Adrenal gland (tissue), 12 donors: Measurements from ENCODE around the gene CERS4. TPM values are rescaled to one million over a fixed set of nuclear protein-coding genes. Genes with fewer than 3 reads are reported as not detected.

ENCODE experiments used
- DNase-seq, 7 donors: peaks; one replicate each; pipeline ENCODE4 v3.0.0-alpha.2; 2019 to 2020
- H3K27ac ChIP-seq, 5 donors: fragments of 200-600 bp; sonication (generic) in 4 of 5; 1 replicate in 3 of 5; 2 replicates in 2 of 5; pipeline versions ENCODE4 v1.5.1 to v1.8.0; 2016 to 2020; ENCODE audit warnings: mild to moderate bottlenecking in 1 of 5
- H3K27me3 ChIP-seq: fragments of 200-600 bp; 2 replicates; pipeline ENCODE4 v1.8.0; 2021
- H3K36me3 ChIP-seq, 2 donors: fragments of 200-600 bp; replicated peaks in 1 of 2; 1 replicate in 1 of 2; 2 replicates in 1 of 2; pipeline versions ENCODE4 v1.5.1 to v1.8.0; 2018 to 2022
- H3K4me1 ChIP-seq, 2 donors: fragments of 200-600 bp; replicated peaks in 1 of 2; 1 replicate in 1 of 2; 2 replicates in 1 of 2; pipeline versions ENCODE4 v1.5.1 to v1.8.0; 2018 to 2021
- H3K4me3 ChIP-seq, 4 donors: fragments of 200-600 bp; sonication (generic) in 3 of 4; one replicate each; pipeline ENCODE4 v1.5.1; 2016 to 2018
- H3K9me3 ChIP-seq, 3 donors: fragments of 200-600 bp; sonication (generic) in 1 of 3; replicated peaks in 1 of 3; 1 replicate in 2 of 3; 2 replicates in 1 of 3; pipeline versions ENCODE4 v1.5.1 to v1.8.0; 2016 to 2021
- CTCF ChIP-seq, 6 experiments: fragments of 450-650 bp in 4 of 6; fragments of 200-600 bp in 2 of 6; sonication (generic) in 1 of 6; IDR thresholded peaks; 1 replicate in 5 of 6; 2 replicates in 1 of 6; pipeline versions ENCODE4 v1.5.1 to v1.8.0; 2016 to 2021; ENCODE audit warnings: antibody characterized with exemption in 6 of 6, mild to moderate bottlenecking in 2 of 6, moderate library complexity in 1 of 6
- POLR2A ChIP-seq, 2 donors: fragments of 450-650 bp; IDR thresholded peaks; one replicate each; pipeline ENCODE4 v1.6.1; 2017; ENCODE audit warnings: antibody characterized with exemption in 2 of 2, mild to moderate bottlenecking in 2 of 2, moderate library complexity in 1 of 2
- WGBS, 4 donors: extraction: QIAGEN DNeasy Blood & Tissue Kit in 2 of 4; methylation state at CpG; one replicate each; pipeline versions ENCODE4 v1.1.5 to v1.1.7; 2013 to 2017; 5-methylcytosine and 5-hydroxymethylcytosine counted together
- intact Hi-C, 2 donors: fragments of 100-400 bp; cut with DNase I; formaldehyde crosslinking; loops; one replicate each; pipeline versions ENCODE4 v1.14.1 to v1.15.0; 2022 to 2023
- polyA plus RNA-seq, 3 donors: library from polyadenylated mRNA; stranded (reverse); fragments of 200-250 nt in 2 of 3; fragments of 350-450 nt in 1 of 3; fragmentation: Illumina TruSeq in 1 of 3; extraction: RNeasy Lipid Tissue Mini Kit (QIAGEN cat#74804) in 1 of 3; gene quantifications; one replicate each; pipeline ENCODE4 v1.2.3, GENCODE V29; 2013 to 2014
- total RNA-seq, 9 donors: library from RNA; depleted of rRNA in 4 of 9; stranded (reverse); fragments of >200 nt in 4 of 9; fragments of 120-200 nt in 1 of 9; fragmentation: NEBNext Ultra II Directional in 1 of 9; extraction: Animal tissue kit (Norgen Biotek cat#: 25700) in 1 of 9; gene quantifications; one replicate each; pipeline versions ENCODE4 v1.1.0 to v1.2.4, GENCODE V29; 2013 to 2023
- donor health status: healthy with polysubstance abuse.
- donor health status: Bipolar disorder and iron deficiency.
- donor health status: DM: yes; HTN: yes; CAD: no.
- donor health status: DM: no; HTN: no; CAD: no.
- donor health status: DM: no; HTN: no; CAD: no.
- donor health status: DM: yes; HTN: yes; CAD: no.

Gene CERS4
- total and polyA plus RNA-seq, 12 donors = 5.5 to 64.4 (median 30.2) TPM

GRCh38 chr19:8168537-8168936 is 40.6 kb upstream of the CERS4 start:
- Histone ChIP-seq H3K4me1 (no peaks in the 10 kb centered on the region), H3K27ac (no peak overlapping the region), H3K36me3 (no peaks in the 10 kb centered on the region), H3K4me3 (no peak overlapping the region), H3K27me3 (no peaks in the 10 kb centered on the region), H3K9me3 (no peaks in the 10 kb centered on the region)
- intact Hi-C loops = no loop called here
- 84 to 97% (median 88%) methylated on average over 5 to 7 of the region's 7 CpGs for WGBS, 4 donors
- TF ChIP-seq CTCF (IDR thresholded peaks at IDR 0.05) (no peak), POLR2A (IDR thresholded peaks at IDR 0.05) (no peak)
- no peak for DNase-seq

- TF ChIP-seq CTCF (IDR thresholded peaks at IDR 0.05) (no peak), POLR2A (IDR thresholded peaks at IDR 0.05) (no peak)
- no peak for DNase-seq
- intact Hi-C loops = no loop called here
- 83 to 89% (median 88%) methylated on average over 9 of the region's 9 CpGs for WGBS, 4 donors
- Histone ChIP-seq H3K4me1 (no peaks in the 10 kb centered on the region), H3K27me3 (no peaks in the 10 kb centered on the region), H3K36me3 (no peaks in the 10 kb centered on the region), H3K27ac (no peak overlapping the region), H3K4me3 (no peak overlapping the region), H3K9me3 (no peaks in the 10 kb centered on the region)
These were observed 34.5 kb upstream of the CERS4 start for GRCh38 chr19:8174706-8175105.

- no peak overlapping the region for H3K27ac ChIP-seq
- H3K4me3 ChIP-seq = no peak overlapping the region
- intact Hi-C loops = no loop called here
- DNase-seq = no peak
- no peaks in the 10 kb centered on the region for H3K36me3 ChIP-seq
- WGBS, 4 donors = 74 to 87% (median 77%) methylated on average over 6 of the region's 6 CpGs
- H3K27me3 ChIP-seq = no peaks in the 10 kb centered on the region
- H3K9me3 ChIP-seq = no peaks in the 10 kb centered on the region
- no peaks in the 10 kb centered on the region for H3K4me1 ChIP-seq
- no peak for TF ChIP-seq POLR2A (IDR thresholded peaks at IDR 0.05)
- no peak for TF ChIP-seq CTCF (IDR thresholded peaks at IDR 0.05)
These were observed 29.2 kb upstream of the CERS4 start for GRCh38 chr19:8180018-8180417.

- H3K27me3 ChIP-seq = no peaks in the 10 kb centered on the region
- H3K4me1 ChIP-seq = no peaks in the 10 kb centered on the region
- 75 to 87% (median 82%) methylated on average over 8 to 9 of the region's 9 CpGs for WGBS, 4 donors
- TF ChIP-seq CTCF (IDR thresholded peaks at IDR 0.05) (no peak), POLR2A (IDR thresholded peaks at IDR 0.05) (no peak)
- no peaks in the 10 kb centered on the region for H3K9me3 ChIP-seq
- DNase-seq = no peak
- H3K27ac ChIP-seq = no peak overlapping the region
- no peak overlapping the region for H3K4me3 ChIP-seq
- no peaks in the 10 kb centered on the region for H3K36me3 ChIP-seq
- intact Hi-C loops = no loop called here
These were observed 24.9 kb upstream of the CERS4 start for GRCh38 chr19:8184274-8184673.
